ENCODE measurements around the gene A4GNT. TPM values are rescaled to one million over a fixed set of nuclear protein-coding genes. Genes with fewer than 3 reads are reported as not detected.

Gene A4GNT
- total RNA-seq, 1 donor = not detected

- Histone ChIP-seq H3K79me2 (ENCODE audit: insufficient read depth, low read length) (no peaks in the 10 kb centered on the region), H3K4me1 (ENCODE audit: insufficient read depth, low read length) (no peaks in the 10 kb centered on the region), H3K27me3 (ENCODE audit: insufficient read depth, low read length) (peaks cover 6% of the 10 kb centered on the region), H4K20me1 (ENCODE audit: insufficient read depth, low read length) (no peaks in the 10 kb centered on the region), H3K4me2 (ENCODE audit: insufficient read depth, low read length) (no peak overlapping the region), H2AFZ (ENCODE audit: low read length) (no peak overlapping the region), H3K36me3 (ENCODE audit: insufficient read depth, low read length) (no peaks in the 10 kb centered on the region), H3K4me3 (ENCODE audit: insufficient read depth, low read length) (no peak overlapping the region), H3K9me3 (ENCODE audit: low read depth, low read length) (no peaks in the 10 kb centered on the region), H3K27ac (ENCODE audit: low read depth, low read length) (no peak overlapping the region)
- TF ChIP-seq CTCF (IDR thresholded peaks at IDR 0.05; ENCODE audit: extremely low read depth, low read depth, low read length) = no peak
- no peak for DNase-seq (ENCODE audit: insufficient read length, low spot score, missing footprints)
These were observed 3.1 kb upstream of the A4GNT start for GRCh38 chr3:138135146-138135832.

- Histone ChIP-seq H3K9me3 (ENCODE audit: low read depth, low read length) (no peaks in the 10 kb centered on the region), H3K36me3 (ENCODE audit: insufficient read depth, low read length) (no peaks in the 10 kb centered on the region), H2AFZ (ENCODE audit: low read length) (no peak overlapping the region), H3K27ac (ENCODE audit: low read depth, low read length) (no peak overlapping the region), H3K79me2 (ENCODE audit: insufficient read depth, low read length) (no peaks in the 10 kb centered on the region), H3K4me3 (ENCODE audit: insufficient read depth, low read length) (no peak overlapping the region), H3K4me1 (ENCODE audit: insufficient read depth, low read length) (peaks cover 24% of the 10 kb centered on the region), H4K20me1 (ENCODE audit: insufficient read depth, low read length) (no peaks in the 10 kb centered on the region), H3K4me2 (ENCODE audit: insufficient read depth, low read length) (no peak overlapping the region), H3K27me3 (ENCODE audit: insufficient read depth, low read length) (peaks cover 4% of the 10 kb centered on the region)
- TF ChIP-seq CTCF (IDR thresholded peaks at IDR 0.05; ENCODE audit: extremely low read depth, low read depth, low read length) = no peak
- DNase-seq (ENCODE audit: insufficient read length, low spot score, missing footprints) = no peak
These were observed 4.4 kb downstream of the A4GNT start for GRCh38 chr3:138127636-138128365.

GRCh38 chr3:138125548-138126221 lies 6.5 kb downstream of the A4GNT start:
- Histone ChIP-seq H3K36me3 (ENCODE audit: insufficient read depth, low read length) (no peaks in the 10 kb centered on the region), H3K79me2 (ENCODE audit: insufficient read depth, low read length) (no peaks in the 10 kb centered on the region), H3K9me3 (ENCODE audit: low read depth, low read length) (no peaks in the 10 kb centered on the region), H3K4me2 (ENCODE audit: insufficient read depth, low read length) (peak overlapping the region; percentile 76), H3K4me1 (ENCODE audit: insufficient read depth, low read length) (peaks cover 24% of the 10 kb centered on the region), H3K27ac (ENCODE audit: low read depth, low read length) (peak overlapping the region; percentile 80), H2AFZ (ENCODE audit: low read length) (peak overlapping the region; percentile 83), H4K20me1 (ENCODE audit: insufficient read depth, low read length) (no peaks in the 10 kb centered on the region), H3K4me3 (ENCODE audit: insufficient read depth, low read length) (peak overlapping the region; percentile 53), H3K27me3 (ENCODE audit: insufficient read depth, low read length) (no peaks in the 10 kb centered on the region)
- TF ChIP-seq CTCF (IDR thresholded peaks at IDR 0.05; ENCODE audit: extremely low read depth, low read depth, low read length) = no peak
- DNase-seq (ENCODE audit: insufficient read length, low spot score, missing footprints) = no peak

Data from osteoblast (primary cell).